GM21576 (cell line): ENCODE data around the gene ZNF112.
"Not testable (repeated sequence)": the region's sequence is repeated elsewhere in the genome, so short reads cannot be mapped to it uniquely, and the experiment has no call there.

ENCODE experiments used
- ATAC-seq: cut with Tn5 transposase; IDR thresholded peaks from one replicate; pipeline ENCODE4 v1.9.1; 2021; ENCODE audit warnings: mild to moderate bottlenecking, moderate library complexity; ENCODE audit not compliant: unreplicated experiment

The ZNF112 gene

DNA sequence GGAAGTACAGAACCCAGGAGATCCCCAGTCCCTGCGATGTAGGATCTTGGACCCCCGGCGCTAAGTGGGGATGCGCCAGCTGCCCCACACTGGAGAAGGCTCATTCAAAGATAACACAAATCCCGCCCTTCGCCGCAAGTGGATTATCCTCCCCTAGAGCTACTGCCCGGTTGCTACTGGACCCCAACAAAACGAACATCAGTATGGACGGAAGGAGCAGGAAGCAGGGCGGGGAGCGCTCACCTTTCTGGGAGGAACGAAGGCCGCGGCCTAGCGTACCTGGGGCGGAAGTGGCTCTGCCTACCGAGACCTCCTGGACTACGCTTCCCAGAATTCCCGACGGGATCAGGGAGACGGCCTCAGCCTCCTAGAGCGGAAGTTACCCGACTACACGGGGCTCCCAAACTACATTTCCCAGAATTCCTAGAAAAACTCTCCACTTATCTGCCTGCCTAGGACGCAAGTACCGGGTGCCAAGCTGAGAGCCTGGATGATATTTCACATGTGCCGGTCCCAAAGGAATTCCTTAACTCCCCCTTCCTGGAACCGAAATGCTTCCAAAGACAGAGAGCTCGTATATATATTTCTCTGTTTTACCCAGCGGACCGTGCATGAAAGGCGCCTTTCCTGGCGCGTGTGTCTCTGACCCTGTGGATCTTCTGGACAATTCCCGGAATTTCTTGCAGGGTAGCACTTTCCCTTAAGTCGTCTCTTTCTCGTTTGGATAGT is at the start of gene ZNF112:
ZNF112 (minus strand) TSS at position 298 of the 729 bp plus-strand sequence. CDS start 16,141 bp downstream, outside the sequence.
- ATAC-seq = no peak

DNA sequence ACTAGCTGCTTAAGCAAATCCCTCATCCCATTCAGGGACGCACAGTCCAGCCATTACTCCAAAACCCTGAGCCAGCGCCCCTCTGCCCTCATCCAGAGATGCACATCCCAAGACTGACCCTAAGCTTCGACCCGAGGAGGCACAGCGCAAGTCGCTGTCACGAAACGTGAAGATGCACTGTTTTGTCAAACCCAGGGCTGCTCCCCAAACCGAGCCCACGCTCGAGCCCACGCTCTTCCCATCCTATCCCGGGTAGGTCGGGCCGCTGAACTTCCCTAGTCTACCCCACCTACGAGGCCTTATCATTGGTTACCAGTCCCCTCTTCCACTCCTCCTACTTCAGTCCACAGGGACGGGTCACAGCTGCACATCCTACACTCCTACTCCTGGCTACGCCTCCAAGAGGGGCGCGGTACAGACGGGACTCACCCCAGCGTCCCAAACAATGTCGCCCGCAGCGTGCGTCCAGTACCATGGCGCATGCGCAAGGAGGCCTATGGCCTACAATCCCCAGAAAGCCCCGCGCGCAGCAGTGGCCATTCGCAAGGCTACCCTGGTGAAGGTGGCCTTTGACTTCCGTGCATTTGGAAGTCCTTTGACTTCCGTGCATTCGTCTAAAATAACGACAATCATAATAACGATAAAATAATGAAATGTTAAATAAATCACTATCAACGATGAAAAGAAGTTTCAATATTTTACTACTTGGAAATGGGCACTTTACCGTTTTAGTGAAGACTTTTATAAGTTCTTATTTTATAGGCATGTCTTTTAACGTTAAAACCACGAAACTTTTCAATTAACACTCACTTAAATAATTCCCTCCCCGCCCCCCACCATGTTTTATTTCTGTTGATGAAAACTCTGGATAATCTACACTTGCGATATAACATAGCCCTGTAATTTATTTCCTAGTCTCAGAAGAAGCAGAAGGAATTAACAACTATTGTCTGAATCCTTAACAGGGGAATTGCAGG is 44.9 kb upstream of the ZNF112 start, which contains the start of gene ZNF285:
ZNF285 (minus strand) TSS at position 470 of the 977 bp plus-strand sequence. CDS start 4,395 bp downstream, outside the sequence.
- no peak for ATAC-seq

DNA sequence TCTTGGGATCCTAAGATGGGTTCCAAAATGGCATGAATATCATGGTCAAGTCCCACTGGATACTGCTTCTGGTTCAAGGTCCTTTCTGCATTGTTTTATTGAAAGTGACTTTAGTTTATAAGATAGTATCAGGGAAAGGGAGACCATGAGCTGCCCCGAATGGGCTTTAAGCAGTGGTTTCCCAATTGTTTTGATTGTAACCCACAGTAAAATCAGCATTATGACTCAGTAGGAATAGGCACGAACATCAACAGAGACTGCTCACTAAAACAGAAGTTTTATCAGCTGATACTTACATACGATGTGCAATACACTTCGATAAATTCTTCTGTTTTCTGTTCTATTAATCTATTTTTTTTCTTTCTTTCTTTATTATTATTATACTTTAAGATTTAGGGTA is 32.8 kb upstream of the ZNF112 start:
- ATAC-seq = not testable (repeated sequence)

DNA sequence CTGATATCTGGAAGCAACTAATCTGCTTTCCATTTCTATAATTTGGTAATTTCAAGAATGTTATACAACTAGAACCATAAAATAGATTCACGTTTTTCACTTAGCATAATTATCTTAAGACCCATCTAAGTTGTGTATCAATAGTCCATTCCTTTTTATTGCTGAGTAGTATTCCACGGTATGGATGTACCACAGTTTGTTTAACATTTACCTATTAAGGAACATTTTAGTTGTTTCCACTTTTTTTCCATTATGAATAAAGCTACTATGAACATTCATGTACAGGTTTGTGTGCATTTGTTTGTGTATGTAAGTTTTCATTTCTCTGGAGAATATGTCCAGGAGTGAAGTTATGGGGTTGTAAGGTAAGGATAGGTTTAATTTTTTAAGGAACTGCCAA is 18.3 kb upstream of the ZNF112 start:
- ATAC-seq = no peak

DNA sequence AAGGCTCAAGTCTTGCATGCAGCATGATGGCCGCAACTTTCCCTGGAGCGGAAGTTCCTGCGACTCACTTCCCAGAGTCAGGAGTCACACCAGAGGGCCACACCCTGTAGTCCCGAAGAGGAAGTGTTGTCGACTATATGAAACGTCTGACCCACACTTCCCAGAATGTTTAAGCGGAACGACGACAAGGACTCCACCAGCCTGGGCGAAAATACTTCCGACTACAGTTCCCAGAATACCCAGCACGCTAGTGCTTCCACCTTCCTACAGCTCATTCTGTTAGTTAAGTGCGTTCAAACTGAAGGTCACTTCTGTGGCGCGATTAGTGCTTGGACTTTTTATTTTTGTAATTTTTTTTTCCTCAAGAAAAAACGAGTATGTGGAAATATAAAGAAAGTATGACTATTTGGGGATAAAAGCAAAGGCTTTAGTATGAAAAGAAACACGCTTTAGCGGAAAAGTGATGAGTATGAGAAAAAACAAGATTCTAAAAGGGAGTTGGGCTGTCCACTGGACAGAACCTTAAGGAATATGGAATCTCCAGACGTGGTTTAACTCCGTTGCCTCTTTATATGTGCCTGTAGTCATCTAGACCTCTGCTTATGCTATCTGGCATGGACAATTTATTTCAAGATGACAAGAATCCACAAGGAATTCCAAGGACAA is 15.5 kb upstream of the ZNF112 start:
- no peak for ATAC-seq

DNA sequence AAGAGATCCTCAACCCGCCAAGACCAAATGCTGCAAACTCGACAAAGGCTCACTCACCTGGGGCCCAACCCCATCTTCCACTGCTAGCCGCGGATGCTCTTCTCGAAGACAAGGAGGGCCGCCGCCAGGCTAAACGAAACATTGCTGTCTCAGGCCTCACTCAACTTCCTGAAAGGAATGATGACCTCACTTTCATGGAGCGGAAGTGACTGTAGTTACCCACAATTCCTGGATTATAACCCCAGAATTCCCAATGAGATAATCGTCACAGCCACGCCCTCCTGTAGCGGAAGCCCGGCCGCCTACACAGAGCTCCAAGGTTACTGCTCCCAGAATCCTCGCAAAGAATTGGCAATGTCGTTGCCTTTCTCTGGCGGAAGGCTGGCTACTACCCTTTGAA is 10.5 kb upstream of the ZNF112 start:
- no peak for ATAC-seq

DNA sequence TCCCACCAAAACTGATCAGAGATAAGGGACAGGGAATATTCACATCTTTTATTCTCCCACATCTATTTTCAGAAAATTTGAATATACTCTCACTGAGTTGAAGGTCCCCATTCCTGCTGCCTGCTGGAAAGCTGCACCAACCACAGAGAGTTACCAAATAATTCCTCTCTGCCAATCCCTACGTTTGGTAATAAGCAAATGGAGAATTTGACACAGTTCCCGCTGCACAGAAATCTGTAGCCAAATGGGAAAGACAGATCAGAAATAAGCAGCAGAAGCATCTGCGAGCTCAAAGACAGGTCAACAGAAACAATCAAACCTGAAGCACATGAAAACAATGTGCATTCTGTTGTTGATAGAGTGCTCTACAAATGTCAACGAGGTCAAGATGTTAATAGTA is 9.9 kb downstream of the ZNF112 start:
- no peak for ATAC-seq

DNA sequence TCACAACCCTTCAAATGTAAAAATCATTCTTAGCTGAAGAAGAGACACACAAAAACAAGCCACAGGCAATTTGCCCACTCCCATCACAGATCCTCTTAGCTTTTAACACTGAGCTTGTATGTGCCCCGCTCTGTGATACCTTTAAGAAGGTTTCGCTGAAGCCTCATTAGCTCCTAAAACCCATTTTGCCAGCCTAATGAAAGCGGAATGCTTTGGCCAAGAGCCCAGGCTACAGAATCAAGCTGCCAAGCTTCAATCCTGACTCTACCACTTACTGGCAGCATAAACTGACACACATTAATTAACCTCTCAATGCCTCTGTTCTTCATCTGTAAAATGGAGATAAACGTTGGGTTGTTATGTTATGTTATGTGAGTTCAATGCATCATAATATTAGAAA is 10.5 kb downstream of the ZNF112 start:
- no peak for ATAC-seq

DNA sequence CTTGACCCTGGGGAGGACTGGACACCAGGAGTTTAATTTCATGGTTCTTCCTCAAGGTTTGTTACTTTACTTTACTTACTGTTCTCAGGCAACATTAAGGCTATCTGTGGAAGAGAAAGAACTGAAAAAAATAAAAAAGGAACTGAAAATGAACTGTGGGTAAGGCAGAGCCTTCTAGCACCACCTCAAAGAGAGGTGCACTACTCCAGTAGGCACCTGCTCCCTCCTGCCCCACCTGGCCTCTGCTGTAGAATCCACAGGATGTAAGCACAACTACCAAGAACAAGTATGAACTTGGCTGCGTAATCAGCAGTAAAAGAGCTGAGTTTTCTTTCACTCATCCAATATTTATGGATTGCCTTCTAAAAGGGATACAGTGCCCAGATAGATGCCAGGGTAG is 12.2 kb downstream of the ZNF112 start:
- no peak for ATAC-seq

DNA sequence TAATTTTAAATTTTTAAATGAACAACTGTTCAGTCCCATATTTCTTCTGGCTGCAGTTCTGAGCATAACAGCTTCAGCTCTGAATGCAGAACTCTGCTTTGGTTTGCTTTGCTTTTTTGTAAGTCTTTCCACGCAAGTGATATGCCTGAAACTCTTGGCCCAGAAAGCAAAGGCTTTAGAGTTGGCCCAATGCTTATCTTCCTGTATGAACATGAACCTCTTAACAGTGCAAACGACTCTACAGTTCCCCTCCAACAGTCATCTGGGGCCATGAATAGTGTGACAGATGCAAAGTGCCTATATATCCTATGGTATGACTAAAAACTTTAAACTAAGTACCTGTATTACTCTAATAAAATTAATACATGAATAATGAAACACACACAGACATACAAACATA is 14.7 kb downstream of the ZNF112 start:
- ATAC-seq = no peak

DNA sequence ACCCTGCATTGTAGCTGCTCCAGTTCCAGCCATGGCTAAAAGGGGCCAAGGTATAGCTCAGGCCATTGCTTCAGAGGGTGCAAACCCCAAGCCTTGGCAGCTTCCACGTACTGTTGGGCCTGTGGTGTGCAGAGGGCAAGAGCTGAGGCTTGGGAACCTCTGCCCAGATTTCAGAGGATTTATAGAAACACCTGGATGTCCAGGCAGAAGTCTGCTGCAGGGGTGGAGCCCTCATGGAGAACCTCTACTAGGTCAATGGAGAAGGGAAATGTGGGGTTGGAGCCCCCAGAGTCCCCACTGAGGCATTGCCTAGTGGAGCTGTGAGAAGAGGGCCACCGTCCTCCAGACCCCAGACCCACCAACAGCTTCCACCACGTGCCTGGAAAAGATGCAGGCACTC is 21.8 kb downstream of the ZNF112 start:
- ATAC-seq = not testable (repeated sequence)

DNA sequence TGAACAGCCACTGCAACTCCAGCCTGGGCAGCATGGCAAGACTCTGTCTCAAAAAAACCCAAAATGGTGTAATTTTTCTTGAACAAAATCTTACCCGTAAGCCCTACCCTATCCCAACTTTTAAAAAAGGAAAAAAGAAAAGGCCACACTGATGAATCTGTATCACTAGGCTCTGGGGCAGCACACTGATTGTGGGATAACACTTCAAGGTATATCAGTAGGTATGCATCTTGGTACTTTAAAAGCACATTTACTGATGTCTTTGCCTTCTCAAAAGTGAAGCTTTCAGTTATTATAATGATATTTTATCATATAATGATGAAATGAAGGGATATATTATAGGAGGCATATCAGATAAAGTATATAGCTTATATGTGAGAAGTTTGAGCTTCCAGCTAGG is 24.3 kb downstream of the ZNF112 start:
- no peak for ATAC-seq

DNA sequence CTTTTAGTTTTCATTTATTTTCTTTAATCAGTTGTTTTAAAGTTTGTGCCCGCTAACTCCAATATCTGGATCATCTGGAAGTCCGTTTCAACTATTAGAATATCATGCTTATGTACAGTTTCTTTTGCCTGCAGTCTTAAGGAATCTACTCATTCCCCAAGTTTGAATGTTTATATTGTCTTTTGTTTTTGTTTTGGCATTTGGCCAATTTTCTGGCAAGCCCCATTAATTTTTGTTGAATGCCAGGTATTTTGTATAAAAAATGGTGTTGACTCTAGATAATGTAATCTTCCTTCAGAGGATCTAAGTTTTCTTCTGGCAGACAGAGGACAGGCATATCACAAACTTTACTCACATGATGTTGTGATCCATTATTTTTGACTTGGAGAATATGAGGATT is 40.6 kb downstream of the ZNF112 start:
- no peak for ATAC-seq

DNA sequence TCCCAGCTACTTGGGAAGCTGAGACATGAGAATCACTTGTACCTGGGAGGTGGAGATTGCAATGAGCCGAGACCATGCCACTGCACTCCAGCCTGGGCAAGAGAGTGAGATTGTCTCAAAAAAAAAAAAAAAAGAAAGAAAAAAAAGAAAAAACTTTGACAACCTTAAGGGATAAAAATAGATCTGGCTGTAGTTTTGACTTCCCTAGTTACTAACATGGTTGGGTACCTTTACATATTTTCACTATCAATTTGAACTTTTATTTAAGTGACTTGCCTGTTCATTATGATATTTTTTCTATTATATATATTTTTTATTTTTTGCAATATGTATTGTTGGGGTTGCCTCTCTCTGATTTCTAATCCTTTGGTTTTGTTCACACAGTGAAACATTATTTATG is 43.2 kb downstream of the ZNF112 start:
- no peak for ATAC-seq

DNA sequence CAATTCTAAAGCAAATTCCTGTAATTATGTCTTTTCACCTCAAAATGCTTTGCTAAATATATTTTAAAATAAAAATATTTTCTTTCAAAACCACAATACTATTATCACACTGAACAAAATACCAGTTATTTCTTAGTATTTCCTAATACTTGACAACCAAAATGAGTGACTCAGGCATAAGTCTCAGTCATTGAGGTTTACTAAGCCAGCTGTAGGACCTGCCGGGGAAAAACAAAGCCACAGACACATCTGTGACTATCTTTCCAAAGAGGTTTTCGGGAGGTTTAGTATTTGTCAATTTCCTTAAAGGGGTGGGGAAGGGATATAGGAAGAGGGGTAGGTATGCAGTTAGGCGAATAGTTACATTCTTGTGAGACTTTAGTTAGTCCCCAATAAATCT is 48.5 kb downstream of the ZNF112 start:
- no peak for ATAC-seq

DNA sequence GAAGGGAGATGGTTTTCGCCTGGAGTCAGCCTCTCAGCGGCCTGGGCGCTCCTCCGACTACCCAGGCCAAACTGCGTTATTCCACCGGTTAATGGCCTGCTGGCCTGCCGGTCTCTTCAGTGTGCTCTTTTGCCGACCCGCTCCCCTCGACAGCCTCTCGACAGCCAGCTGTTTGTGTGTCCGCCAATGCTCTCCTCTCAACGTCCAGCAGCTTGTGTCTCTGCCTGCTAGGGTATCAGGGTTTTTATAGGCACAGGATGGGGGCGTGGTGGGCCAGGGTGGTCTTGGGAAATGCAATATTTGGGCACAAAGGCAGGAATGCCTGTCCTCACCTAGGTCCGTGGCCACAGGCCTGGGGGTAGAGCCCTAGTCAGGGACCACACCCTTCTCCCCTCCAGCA is 50.2 kb downstream of the ZNF112 start:
- ATAC-seq = no peak

DNA sequence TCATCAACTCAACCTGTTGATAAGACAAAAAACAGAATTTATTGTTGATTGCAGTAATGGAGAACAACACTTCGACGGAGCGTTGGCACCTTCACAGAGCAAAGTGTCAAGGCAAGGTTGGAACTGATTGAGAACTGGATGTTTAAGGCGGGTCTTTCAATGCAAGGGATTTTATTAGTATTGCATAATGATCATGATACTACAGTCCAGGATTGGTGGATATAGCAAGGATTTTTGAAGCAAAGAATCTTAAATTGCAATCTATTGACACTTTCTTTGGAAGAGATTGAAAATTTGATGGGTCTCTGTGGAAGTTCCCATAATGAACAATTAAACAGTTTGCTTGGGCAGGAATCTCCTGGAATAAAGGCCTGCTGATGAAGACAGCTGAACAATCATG is 51.0 kb downstream of the ZNF112 start:
- no peak for ATAC-seq

DNA sequence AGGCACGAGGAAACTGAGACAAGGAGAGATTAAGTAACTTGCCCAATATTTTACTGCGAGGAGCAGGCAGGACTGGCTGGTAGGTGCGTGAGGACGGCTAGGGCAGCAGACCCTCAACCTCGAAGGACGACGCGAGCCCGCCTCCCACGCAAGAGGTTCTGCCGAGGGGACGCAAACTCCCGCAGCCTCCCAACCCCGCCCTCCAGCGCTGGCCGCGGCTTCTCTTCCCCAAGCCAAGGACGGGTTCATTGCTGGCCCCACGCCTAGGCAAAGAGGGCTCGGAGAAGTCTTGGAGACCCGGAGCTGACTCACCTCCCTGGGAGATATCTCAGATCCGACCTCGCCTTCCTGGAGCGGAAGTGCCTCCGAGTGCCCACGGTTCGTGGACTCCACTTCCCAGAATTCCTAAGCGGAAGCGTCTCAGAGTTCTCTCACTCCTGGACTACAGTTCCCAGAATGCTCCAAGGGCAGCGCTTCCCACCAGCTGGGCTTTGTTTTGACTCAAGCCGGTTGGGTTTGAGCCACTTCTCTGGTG is 51.8 kb downstream of the ZNF112 start, which contains the start of gene ZNF235:
ZNF235 (minus strand) TSS at position 367 of the 535 bp plus-strand sequence. CDS start 1,621 bp downstream, outside the sequence.
- ATAC-seq = peak; percentile 87

DNA sequence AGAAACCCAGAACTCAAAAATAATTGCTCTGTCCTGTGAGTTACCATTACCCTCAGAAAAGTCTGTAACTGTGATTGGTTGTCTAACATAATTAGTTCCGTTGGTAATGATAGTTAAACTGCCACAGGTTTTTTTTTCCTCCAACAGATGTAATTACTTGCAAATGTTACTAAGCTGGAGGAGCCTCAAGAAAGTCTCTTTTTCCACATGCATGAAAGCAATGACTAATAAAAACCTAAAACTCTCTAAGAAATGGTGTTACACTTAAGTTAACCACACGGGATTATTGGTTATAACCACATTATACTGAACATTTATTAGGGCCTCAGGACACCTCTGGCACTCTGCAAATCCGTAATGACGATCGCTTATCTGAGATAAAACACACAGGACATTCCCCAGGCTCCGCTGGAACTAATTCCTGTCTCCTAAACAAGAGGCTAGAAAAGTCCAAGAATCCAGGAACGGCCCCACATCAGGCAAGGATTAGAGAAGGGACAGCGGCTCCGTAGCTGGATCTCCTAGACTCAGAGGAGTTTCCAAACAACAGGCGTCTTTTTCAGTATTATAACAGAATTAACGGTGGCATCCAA is 52.4 kb downstream of the ZNF112 start:
- ATAC-seq = no peak

DNA sequence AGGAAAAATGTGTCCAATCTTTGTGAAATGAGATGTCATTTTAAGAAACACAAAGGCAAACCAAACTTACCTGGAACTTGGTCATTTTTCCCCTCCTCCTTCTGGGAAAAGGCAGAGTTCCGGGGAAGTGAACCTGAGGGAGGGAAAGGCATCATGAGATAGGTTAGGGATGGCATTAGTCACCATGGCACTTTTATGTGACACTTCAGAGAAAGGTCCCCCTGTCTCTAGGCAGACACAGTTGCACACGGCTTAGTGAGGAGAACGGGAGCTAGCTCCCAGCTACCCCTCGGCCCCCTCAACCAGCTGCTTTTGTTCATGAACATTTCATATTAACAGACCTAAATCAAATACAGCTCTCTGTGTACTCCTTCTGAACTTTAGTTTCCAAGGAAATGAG is 53.2 kb downstream of the ZNF112 start:
- no peak for ATAC-seq
